Measurements from ENCODE around the gene UBFD1.

Gene UBFD1

DNA sequence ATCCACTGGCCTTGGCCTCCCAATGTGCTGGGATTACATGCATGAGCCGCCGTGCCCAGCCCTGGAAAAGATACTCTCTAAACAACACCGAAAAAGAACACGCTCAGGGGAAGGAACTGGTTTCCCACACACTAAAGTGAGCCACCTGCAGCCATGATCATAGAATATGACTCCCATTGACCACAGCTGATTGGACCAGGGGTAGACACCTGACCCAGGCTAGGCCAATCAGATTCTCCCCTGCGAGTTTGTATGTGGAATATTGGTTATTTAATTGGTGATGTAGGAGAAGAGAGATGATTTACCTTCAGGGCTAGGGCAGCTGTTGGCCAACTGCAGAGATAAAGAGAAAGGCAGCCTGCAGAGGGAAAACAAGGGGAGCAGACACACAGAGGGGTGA is 38.2 kb upstream of the UBFD1 start:
- TF ChIP-seq, protein P1, sequence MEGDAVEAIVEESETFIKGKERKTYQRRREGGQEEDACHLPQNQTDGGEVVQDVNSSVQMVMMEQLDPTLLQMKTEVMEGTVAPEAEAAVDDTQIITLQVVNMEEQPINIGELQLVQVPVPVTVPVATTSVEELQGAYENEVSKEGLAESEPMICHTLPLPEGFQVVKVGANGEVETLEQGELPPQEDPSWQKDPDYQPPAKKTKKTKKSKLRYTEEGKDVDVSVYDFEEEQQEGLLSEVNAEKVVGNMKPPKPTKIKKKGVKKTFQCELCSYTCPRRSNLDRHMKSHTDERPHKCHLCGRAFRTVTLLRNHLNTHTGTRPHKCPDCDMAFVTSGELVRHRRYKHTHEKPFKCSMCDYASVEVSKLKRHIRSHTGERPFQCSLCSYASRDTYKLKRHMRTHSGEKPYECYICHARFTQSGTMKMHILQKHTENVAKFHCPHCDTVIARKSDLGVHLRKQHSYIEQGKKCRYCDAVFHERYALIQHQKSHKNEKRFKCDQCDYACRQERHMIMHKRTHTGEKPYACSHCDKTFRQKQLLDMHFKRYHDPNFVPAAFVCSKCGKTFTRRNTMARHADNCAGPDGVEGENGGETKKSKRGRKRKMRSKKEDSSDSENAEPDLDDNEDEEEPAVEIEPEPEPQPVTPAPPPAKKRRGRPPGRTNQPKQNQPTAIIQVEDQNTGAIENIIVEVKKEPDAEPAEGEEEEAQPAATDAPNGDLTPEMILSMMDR (IDR thresholded peaks at IDR 0.05; ENCODE audit: insufficient read depth, missing control alignments) = no peak
- no peak for FAIRE-seq

DNA sequence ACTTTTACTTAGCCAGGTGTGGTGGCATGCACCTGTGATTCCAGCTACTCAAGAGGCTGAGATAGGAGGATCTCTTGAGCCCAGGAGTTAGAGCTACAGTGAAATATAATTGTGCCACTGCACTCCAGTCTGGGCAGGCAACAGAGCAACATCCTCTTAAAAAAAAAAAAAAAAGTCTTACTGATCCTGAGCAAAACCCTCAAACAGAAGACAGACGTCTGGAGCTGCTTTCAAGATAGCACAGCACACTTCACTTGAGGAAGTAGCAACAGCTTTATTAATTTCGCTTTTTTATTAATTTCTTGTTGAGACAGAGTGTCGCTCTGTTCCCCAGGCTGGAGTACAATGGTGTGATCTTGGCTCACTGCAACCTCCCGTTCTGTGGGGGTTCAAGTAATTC is 37.0 kb upstream of the UBFD1 start:
- DNase-seq (ENCODE audit: insufficient read length, low spot score) (no peak), FAIRE-seq (no peak)
- TF ChIP-seq, protein P1 (IDR thresholded peaks at IDR 0.05; ENCODE audit: insufficient read depth, missing control alignments) = no peak

More for the DNA sequence above, 38.2 kb upstream of the UBFD1 start:
- no peak for DNase-seq (ENCODE audit: insufficient read length, low spot score)

DNA sequence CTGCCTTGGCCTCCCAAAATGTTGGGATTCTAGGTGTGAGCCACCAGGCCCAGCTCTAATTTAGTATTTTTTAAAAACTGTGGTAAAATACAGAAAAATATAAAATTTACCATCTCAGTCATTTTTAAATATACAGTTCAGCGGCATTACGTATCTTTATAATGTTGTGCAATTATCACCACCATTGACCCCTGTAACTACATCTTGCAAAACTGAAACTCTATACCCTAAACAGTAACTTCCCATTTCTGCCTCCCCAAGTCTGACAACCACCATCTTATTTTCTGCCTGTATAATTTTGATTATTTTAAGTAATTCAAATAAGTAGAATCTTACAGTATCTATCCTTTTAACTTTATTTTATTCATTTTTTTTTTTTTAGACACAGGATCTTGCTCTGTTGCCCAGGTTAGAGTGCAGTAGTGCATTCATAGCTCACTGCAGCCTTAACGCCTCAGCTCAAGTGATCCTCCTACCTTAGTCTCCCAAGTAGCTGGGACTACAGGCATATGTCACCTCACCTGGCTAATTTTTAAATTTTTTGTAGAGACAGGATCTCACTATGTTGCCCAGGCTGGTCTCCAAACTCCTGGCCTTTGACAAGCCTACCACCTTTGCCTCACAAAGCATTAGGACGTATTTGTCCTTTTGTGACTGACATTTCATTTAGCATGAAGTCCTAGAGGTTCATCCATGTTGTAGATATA is 36.3 kb upstream of the UBFD1 start:
- no peak for FAIRE-seq
- no peak for DNase-seq (ENCODE audit: insufficient read length, low spot score)
- TF ChIP-seq, protein P1 (IDR thresholded peaks at IDR 0.05; ENCODE audit: insufficient read depth, missing control alignments) = no peak

DNA sequence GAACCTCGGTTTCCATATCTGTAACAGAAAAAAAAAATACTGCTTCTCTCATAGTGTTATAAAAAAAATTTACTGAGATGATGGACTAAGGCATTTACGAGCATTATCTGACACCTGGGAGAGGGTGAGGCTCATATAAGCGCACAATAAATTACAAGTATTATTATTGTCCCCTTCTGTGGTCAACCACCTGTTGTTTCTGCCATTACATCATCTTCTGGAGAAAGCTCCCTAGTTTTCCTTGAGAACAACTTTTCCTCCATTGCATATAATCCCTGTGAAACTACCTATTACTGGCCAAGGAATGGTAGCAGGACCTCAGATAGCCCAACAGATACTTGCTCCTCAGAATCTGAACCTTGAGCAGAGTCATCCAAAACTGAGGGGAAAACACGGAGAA is 35.6 kb upstream of the UBFD1 start:
- no peak for FAIRE-seq
- TF ChIP-seq, protein P1 (IDR thresholded peaks at IDR 0.05; ENCODE audit: insufficient read depth, missing control alignments) = no peak
- no peak for DNase-seq (ENCODE audit: insufficient read length, low spot score)

DNA sequence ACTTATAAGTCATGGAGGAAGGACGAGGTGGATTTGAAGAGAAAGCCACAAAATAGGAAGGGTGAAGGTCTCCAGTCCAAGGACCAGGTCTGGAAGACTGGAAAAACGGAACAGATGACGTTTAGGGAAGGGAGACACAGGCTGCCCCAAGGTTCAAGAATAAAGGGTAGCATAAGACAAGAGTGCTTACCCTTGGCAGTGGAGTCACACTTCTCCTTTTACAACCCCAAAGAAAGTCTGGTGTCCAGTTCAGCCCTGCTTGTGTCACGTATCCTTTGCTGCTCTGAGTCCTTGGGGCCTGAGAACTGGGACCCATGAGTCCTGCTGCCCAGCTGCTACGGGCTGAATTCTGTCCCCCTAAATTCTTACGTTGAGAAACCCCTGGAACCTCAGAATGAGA is 34.2 kb upstream of the UBFD1 start:
- FAIRE-seq = no peak
- TF ChIP-seq, protein P1 (IDR thresholded peaks at IDR 0.05; ENCODE audit: insufficient read depth, missing control alignments) = no peak
- DNase-seq (ENCODE audit: insufficient read length, low spot score) = no peak

DNA sequence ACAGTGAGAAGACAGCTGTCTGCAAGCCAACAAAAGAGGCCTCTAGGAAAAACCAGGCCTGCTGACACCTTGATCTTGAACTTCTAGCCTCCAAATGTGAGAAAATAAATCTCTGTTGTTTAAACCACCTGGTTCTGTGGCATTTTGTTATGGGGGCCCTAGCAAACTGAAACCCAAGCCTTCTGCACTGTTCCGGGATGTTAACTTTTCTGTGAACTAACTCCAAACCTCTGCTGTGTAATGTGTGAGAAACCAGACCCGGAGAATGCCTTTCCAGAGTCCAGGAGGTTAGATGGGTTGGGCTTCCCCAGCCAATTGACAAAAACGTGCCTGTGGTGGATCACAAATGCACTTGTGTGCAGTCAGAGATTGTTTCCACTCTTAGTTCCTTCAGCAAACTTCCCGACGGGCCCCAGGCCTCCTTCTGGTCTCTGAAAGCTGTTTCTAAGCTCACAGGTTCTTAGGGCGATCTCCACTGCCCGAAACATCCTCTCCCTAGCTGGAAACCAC is 33.6 kb upstream of the UBFD1 start:
- DNase-seq (ENCODE audit: insufficient read length, low spot score) (no peak), FAIRE-seq (no peak)
- TF ChIP-seq, protein P1 (IDR thresholded peaks at IDR 0.05; ENCODE audit: insufficient read depth, missing control alignments) = no peak

DNA sequence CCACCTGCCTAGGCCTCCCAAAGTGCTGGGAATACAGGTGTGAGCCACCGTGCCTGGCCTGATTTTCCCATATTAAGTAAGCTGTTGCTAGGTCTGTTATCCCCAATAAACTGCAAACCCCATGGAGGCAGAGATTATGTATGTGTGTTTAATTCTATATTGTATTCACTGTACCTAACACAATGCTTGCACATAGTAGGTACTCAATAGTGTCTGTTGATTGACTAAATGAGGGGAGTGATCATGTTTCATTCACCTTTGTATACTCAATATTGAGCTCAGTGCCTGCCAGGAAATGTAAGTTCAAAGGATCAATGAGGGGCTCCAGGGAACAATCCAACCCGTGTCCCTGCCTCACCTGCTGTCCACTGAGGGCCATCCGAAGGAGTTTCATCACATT is 32.6 kb upstream of the UBFD1 start:
- DNase-seq (ENCODE audit: insufficient read length, low spot score) (no peak), FAIRE-seq (no peak)
- TF ChIP-seq, protein P1 (IDR thresholded peaks at IDR 0.05; ENCODE audit: insufficient read depth, missing control alignments) = no peak

All from D721Med (cell line).